ENCODE measurements around the gene CAMKK1. TPM values are rescaled to one million over a fixed set of nuclear protein-coding genes. Genes with fewer than 3 reads are reported as not detected.

CAMKK1 gene
- total and polyA plus RNA-seq, 4 donors, result 3.8 to 14.9 (median 9.4) TPM

GRCh38 chr17:3911271-3912053 lies 18.6 kb upstream of the CAMKK1 start:
- H3K4me1 ChIP-seq (ENCODE audit: control insufficient read depth in 5 of 5, insufficient read depth in 5 of 5, low read length in 5 of 5), result peaks cover 0 to 21% (median 8%) of the 10 kb centered on the region in 5 donors
- H3K36me3 ChIP-seq (ENCODE audit: control insufficient read depth in 4 of 4, insufficient read depth in 4 of 4, low read length in 4 of 4), result no peaks in the 10 kb centered on the region
- H3K27me3 ChIP-seq (ENCODE audit: control insufficient read depth in 3 of 3, insufficient read depth in 3 of 3, low read length in 2 of 3), result no peaks in the 10 kb centered on the region
- ATAC-seq (ENCODE audit: insufficient read depth, low FRiP score), result no peak
- no peak overlapping the region for H3K27ac ChIP-seq (ENCODE audit: low read depth in 1 of 2, low read length in 1 of 2)
- no peaks in the 10 kb centered on the region for H3K9me3 ChIP-seq (ENCODE audit: control insufficient read depth in 4 of 4, insufficient read depth in 3 of 4, low read length in 3 of 4)
- no peak overlapping the region for H3K9ac ChIP-seq (ENCODE audit: insufficient read depth in 1 of 2, low read length in 2 of 2)
- TF ChIP-seq CTCF (IDR thresholded peaks at IDR 0.05; ENCODE audit: control extremely low read depth, extremely low read depth), result no peak
- DNase-seq, result peak; percentile 70 to 87 (median 84)
- no peak overlapping the region for H3K4me3 ChIP-seq
- WGBS, 2 donors, result 38 to 51% methylated on average over 30 of the region's 30 CpGs

GRCh38 chr17:3910420-3911270 lies 17.8 kb upstream of the CAMKK1 start:
- TF ChIP-seq CTCF (IDR thresholded peaks at IDR 0.05; ENCODE audit: control extremely low read depth, extremely low read depth), result no peak
- H3K27me3 ChIP-seq (ENCODE audit: control insufficient read depth in 3 of 3, insufficient read depth in 3 of 3, low read length in 2 of 3), result no peaks in the 10 kb centered on the region
- H3K9me3 ChIP-seq (ENCODE audit: control insufficient read depth in 4 of 4, insufficient read depth in 3 of 4, low read length in 3 of 4), result no peaks in the 10 kb centered on the region
- H3K4me1 ChIP-seq (ENCODE audit: control insufficient read depth in 5 of 5, insufficient read depth in 5 of 5, low read length in 5 of 5), result peaks cover 0 to 13% (median 0%) of the 10 kb centered on the region in 5 donors
- no peaks in the 10 kb centered on the region for H3K36me3 ChIP-seq (ENCODE audit: control insufficient read depth in 4 of 4, insufficient read depth in 4 of 4, low read length in 4 of 4)
- ATAC-seq (ENCODE audit: insufficient read depth, low FRiP score) (no peak), DNase-seq (no peak)
- no peak overlapping the region for H3K9ac ChIP-seq (ENCODE audit: insufficient read depth in 1 of 2, low read length in 2 of 2)
- WGBS, 2 donors, result 79 to 89% methylated on average over 11 of the region's 11 CpGs
- H3K27ac ChIP-seq (ENCODE audit: low read depth in 1 of 2, low read length in 1 of 2), result no peak overlapping the region
- no peak overlapping the region for H3K4me3 ChIP-seq

GRCh38 chr17:3909257-3909656 lies 16.4 kb upstream of the CAMKK1 start:
- Histone ChIP-seq H3K36me3 (ENCODE audit: control insufficient read depth in 4 of 4, insufficient read depth in 4 of 4, low read length in 4 of 4) (no peaks in the 10 kb centered on the region), H3K4me1 (ENCODE audit: control insufficient read depth in 5 of 5, insufficient read depth in 5 of 5, low read length in 5 of 5) (peaks cover 0 to 8% (median 3%) of the 10 kb centered on the region in 5 donors), H3K9ac (ENCODE audit: insufficient read depth in 1 of 2, low read length in 2 of 2) (no peak overlapping the region), H3K27me3 (ENCODE audit: control insufficient read depth in 3 of 3, insufficient read depth in 3 of 3, low read length in 2 of 3) (no peaks in the 10 kb centered on the region), H3K27ac (ENCODE audit: low read depth in 1 of 2, low read length in 1 of 2) (no peak overlapping the region), H3K4me3 (no peak overlapping the region), H3K9me3 (ENCODE audit: control insufficient read depth in 4 of 4, insufficient read depth in 3 of 4, low read length in 3 of 4) (no peaks in the 10 kb centered on the region)
- DNase-seq (no peak), ATAC-seq (ENCODE audit: insufficient read depth, low FRiP score) (no peak)
- no peak for TF ChIP-seq CTCF (IDR thresholded peaks at IDR 0.05; ENCODE audit: control extremely low read depth, extremely low read depth)
- 93 to 95% methylated on average over 12 of the region's 12 CpGs for WGBS, 2 donors
